B cell (primary cell): ENCODE results near the gene EFEMP1.

Experiments
- CTCF ChIP-seq: fragments of 200-600 bp; IDR thresholded peaks from one replicate; pipeline ENCODE4 v1.8.0; 2022; ENCODE audit warnings: antibody characterized with exemption, mild to moderate bottlenecking
- EZH2 ChIP-seq: IDR thresholded peaks from 2 replicates; pipeline ENCODE4 v1.6.1; 2012; ENCODE audit warnings: borderline replicate concordance, low read depth, mild to moderate bottlenecking, moderate library complexity, low read length; ENCODE audit not compliant: insufficient read depth, poor library complexity, severe bottlenecking

- no peak for TF ChIP-seq CTCF
- no peak for TF ChIP-seq EZH2
Measured at GRCh38 chr2:55844986-55845385, 78.6 kb downstream of the EFEMP1 start.
